ENCODE measurements around the gene DDA1.

DNA sequence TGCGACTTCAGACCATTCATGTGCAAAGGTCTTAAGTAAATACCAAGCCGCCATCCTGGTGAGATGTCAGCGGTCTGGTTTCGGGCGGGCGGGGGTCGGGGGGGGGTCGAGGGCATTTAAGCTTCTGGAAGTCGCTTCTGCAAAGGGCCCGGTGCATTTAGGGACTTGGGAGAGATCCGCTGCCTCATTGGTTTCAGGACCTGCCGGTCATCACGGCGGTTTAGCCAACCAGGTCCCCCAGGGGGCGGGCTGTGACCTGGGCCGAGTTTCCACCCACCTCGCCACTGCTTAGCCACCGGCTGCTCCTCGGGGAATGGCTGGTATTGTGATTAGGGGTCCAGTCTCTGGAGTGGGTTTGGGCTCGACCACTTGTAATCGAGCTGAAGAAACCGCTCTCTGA, 19.9 kb upstream of the DDA1 start:
- TF ChIP-seq, protein P1, sequence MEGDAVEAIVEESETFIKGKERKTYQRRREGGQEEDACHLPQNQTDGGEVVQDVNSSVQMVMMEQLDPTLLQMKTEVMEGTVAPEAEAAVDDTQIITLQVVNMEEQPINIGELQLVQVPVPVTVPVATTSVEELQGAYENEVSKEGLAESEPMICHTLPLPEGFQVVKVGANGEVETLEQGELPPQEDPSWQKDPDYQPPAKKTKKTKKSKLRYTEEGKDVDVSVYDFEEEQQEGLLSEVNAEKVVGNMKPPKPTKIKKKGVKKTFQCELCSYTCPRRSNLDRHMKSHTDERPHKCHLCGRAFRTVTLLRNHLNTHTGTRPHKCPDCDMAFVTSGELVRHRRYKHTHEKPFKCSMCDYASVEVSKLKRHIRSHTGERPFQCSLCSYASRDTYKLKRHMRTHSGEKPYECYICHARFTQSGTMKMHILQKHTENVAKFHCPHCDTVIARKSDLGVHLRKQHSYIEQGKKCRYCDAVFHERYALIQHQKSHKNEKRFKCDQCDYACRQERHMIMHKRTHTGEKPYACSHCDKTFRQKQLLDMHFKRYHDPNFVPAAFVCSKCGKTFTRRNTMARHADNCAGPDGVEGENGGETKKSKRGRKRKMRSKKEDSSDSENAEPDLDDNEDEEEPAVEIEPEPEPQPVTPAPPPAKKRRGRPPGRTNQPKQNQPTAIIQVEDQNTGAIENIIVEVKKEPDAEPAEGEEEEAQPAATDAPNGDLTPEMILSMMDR (IDR thresholded peaks at IDR 0.05; ENCODE audit: poor library complexity) = no peak
- no peak for TF ChIP-seq EZH2phosphoT487 (IDR thresholded peaks at IDR 0.05; ENCODE audit: low read depth, severe bottlenecking, unreplicated experiment)

All from hepatocyte (in vitro differentiated cells).